ENCODE results near the gene FAM177A1.
"Not testable (repeated sequence)": the region's sequence is repeated elsewhere in the genome, so short reads cannot be mapped to it uniquely, and the experiment has no call there.

The FAM177A1 gene

GRCh38 chr14:35046048-35046750, at the start of gene FAM177A1:
Gene FAM177A1, plus strand, starts transcription at chr14:35046272. Its CDS starts 192 bp downstream, at chr14:35046464.
- DNase-seq (ENCODE audit: low read depth), result peak; percentile 98

GRCh38 chr14:34997762-34998161, 48.3 kb upstream of the FAM177A1 start:
- no peak for DNase-seq (ENCODE audit: low read depth)

GRCh38 chr14:34999500-34999899, 46.6 kb upstream of the FAM177A1 start:
- DNase-seq (ENCODE audit: low read depth), result no peak

- DNase-seq (ENCODE audit: low read depth), result no peak
These were observed 44.5 kb upstream of the FAM177A1 start for GRCh38 chr14:35001621-35002020.

GRCh38 chr14:35004839-35005238, 41.2 kb upstream of the FAM177A1 start:
- DNase-seq (ENCODE audit: low read depth), result no peak

GRCh38 chr14:35016568-35016967, 29.5 kb upstream of the FAM177A1 start:
- no peak for DNase-seq (ENCODE audit: low read depth)

GRCh38 chr14:35020713-35021112, 25.4 kb upstream of the FAM177A1 start:
- DNase-seq (ENCODE audit: low read depth), result no peak

GRCh38 chr14:35028435-35028834, 17.6 kb upstream of the FAM177A1 start:
- DNase-seq (ENCODE audit: low read depth), result no peak

- DNase-seq (ENCODE audit: low read depth), result no peak
These were observed 13.5 kb upstream of the FAM177A1 start for GRCh38 chr14:35032562-35032961.

GRCh38 chr14:35034440-35034833, 11.6 kb upstream of the FAM177A1 start:
- no peak for DNase-seq (ENCODE audit: low read depth)

- not testable (repeated sequence) for DNase-seq (ENCODE audit: low read depth)
These were observed 11.0 kb upstream of the FAM177A1 start for GRCh38 chr14:35034944-35035554.

GRCh38 chr14:35038312-35038711, 7.8 kb upstream of the FAM177A1 start:
- DNase-seq (ENCODE audit: low read depth), result not testable (repeated sequence)

GRCh38 chr14:35042632-35043031, 3.4 kb upstream of the FAM177A1 start:
- no peak for DNase-seq (ENCODE audit: low read depth)

- no peak for DNase-seq (ENCODE audit: low read depth)
These were observed 3.0 kb upstream of the FAM177A1 start for GRCh38 chr14:35043046-35043445.

- no peak for DNase-seq (ENCODE audit: low read depth)
These were observed 904 bp upstream of the FAM177A1 start for GRCh38 chr14:35044939-35045797.

- DNase-seq (ENCODE audit: low read depth), result no peak
These were observed 349 bp upstream of the FAM177A1 start for GRCh38 chr14:35045798-35046047.

- no peak for DNase-seq (ENCODE audit: low read depth)
These were observed 872 bp downstream of the FAM177A1 start for GRCh38 chr14:35046751-35047536.

- DNase-seq (ENCODE audit: low read depth), result no peak
These were observed 2.0 kb downstream of the FAM177A1 start for GRCh38 chr14:35047976-35048513.

- DNase-seq (ENCODE audit: low read depth), result no peak
These were observed 4.6 kb downstream of the FAM177A1 start for GRCh38 chr14:35050652-35051051.

GRCh38 chr14:35051796-35052195, 5.7 kb downstream of the FAM177A1 start:
- DNase-seq (ENCODE audit: low read depth), result no peak

- DNase-seq (ENCODE audit: low read depth), result no peak
These were observed 6.6 kb downstream of the FAM177A1 start for GRCh38 chr14:35052637-35053036.

All from stimulated activated CD8-positive, alpha-beta memory T cell treated with anti-CD3 and anti-CD28 coated beads, Interleukin-12 subunit alpha, Interleukin-12 subunit beta, amount 100 ng/mL, for 4 hours (primary cell).